ENCODE measurements around the gene TSPO.

DNA sequence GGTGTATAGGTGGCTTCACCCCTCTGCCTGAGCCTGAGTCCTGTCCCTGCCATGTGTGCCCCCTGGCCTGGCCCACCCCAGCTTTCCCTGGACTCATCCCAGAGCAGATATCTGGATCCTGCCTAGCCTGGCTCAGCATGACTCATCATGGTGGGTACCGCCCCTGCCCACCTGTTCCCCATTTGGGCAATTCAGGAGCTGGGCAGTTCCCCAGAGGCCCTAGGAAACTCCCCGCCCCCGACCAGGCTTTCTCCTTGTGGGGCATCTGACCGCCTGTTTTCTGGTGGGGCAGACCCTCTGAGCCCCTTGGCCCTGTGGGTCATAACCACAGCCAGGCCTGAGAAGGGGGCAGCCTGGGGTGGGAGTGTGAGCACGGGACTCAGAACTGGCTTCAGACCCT, 4.4 kb downstream of the TSPO start:
- TF ChIP-seq, protein P1, sequence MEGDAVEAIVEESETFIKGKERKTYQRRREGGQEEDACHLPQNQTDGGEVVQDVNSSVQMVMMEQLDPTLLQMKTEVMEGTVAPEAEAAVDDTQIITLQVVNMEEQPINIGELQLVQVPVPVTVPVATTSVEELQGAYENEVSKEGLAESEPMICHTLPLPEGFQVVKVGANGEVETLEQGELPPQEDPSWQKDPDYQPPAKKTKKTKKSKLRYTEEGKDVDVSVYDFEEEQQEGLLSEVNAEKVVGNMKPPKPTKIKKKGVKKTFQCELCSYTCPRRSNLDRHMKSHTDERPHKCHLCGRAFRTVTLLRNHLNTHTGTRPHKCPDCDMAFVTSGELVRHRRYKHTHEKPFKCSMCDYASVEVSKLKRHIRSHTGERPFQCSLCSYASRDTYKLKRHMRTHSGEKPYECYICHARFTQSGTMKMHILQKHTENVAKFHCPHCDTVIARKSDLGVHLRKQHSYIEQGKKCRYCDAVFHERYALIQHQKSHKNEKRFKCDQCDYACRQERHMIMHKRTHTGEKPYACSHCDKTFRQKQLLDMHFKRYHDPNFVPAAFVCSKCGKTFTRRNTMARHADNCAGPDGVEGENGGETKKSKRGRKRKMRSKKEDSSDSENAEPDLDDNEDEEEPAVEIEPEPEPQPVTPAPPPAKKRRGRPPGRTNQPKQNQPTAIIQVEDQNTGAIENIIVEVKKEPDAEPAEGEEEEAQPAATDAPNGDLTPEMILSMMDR (IDR thresholded peaks at IDR 0.05; ENCODE audit: insufficient read depth, low read depth, low read length): no peak
- TF ChIP-seq EZH2 (IDR thresholded peaks at IDR 0.05; ENCODE audit: insufficient read depth, low read length): no peak
